GM15510 (cell line): ENCODE data around the gene GJA5.

Source experiments
- POLR2A ChIP-seq: IDR thresholded peaks from 3 replicates; pipeline ENCODE4 v1.6.1; 2011; ENCODE audit warnings: borderline replicate concordance; ENCODE audit not compliant: insufficient read length; ENCODE audit errors: extremely low read depth

Gene GJA5

DNA sequence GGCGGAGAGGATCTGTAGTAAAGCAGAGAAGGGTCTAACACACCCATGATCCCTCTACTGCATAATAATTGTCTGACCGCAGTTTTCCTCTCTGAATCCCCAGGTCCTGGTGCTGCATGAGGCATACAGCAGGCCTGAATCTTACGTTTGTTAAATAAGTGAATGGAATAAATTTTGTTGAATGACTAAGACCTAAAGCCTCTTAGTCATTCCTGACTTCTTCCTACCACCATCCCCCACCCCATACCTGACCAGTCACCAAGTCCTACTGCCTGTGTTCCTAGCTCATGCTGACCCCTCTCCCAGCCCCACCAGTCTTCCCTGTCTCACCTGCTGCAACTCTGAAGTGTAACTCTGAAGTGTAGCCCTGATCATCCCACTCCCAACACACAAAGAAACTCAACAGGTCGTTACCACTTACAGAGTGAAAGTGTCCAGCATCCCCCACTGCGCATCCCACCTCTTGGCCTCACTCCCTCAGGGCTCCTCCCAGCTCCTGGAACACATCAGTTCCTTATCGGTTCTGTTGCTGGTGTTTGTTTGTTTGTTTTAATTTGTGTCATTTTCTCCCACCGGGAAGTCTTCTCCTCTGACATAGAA, 9.7 kb downstream of the GJA5 start:
- TF ChIP-seq POLR2A: no peak

DNA sequence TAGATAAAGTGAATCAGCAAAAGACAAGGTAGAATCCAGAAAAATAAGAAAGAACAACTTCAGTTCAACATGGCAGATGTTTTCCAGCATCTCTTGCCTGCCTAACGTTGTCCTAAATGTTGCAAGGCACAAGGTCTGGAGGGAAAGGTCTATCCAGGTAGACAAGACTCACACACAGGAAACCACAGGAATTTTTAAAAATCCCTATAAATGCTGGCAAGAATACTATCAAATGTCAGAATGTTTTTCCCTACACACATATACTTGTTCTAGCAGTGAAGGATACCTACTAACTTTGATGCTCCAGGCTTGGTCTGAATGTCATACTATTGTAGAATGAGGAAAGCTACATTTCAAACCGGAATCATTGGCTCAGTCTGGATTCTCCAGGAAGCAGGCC, 10.6 kb downstream of the GJA5 start:
- no peak for TF ChIP-seq POLR2A

DNA sequence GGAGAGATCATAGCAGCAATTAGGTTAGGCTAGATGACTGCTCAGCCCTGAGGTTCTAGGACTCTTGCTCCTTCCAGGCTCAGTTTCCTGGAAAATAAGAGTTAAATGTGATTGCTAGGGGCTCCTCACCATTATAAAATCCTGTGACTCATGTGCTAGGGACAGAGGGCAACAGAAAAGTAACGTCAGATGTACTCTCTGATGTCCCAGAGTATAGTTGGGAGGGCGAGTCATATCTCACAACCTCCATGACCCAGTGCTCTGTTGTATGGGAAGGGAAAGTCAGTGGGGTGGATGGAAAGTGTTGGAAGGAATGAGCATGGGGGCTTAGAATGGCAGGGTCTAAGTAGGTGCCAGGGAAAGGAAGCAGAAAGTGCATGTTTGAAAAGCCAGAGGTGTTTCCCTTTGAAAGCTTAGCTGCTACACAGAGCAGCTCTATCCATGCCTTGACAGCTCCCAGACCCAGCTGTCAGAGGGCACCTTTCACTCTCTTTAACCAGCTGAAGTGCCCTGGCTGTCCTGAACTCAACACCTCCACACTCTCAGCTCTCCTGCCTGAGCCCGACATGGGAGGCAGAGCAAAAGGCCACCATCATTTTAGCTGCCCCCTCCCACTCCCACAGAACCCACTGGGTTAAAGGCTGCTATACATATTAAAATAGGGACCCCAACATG, 11.6 kb downstream of the GJA5 start:
- TF ChIP-seq POLR2A: no peak

DNA sequence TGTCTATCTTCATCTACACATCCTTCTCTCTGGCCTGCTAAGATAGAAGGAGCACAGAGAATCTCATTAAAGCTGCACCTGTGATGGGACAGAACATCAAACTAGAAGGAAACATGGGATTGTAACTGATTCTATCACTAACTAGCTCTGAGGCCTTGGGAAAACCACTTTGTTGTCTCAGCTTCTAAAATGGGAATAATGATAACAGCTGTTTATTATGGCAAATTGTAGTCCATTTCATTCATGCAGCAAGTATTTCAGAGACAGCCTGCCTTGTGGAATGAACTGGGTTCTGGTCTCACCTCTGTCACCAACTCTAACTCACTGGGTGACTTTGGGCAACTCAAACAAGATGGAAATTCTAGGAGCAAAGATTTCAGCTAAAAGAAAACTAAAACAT, 12.4 kb downstream of the GJA5 start:
- TF ChIP-seq POLR2A: no peak

DNA sequence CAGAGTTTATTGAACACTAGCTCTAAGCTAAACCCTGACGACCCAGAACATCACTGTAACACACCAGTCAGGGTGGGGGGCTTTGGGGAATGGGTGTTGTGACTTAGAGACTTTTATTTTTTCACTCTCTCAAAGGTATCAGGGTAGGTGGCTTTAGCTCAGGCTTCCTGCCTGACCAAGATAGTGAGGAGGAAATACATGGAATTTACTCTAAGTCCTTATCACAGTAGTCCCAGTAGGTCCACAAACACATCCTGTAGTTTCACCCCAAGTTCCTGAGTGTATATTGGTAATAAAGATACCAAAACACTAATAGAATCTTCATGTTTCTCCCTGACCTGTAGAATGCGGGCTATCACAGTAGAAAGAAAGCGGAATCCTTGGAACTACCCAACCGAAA, 15.1 kb downstream of the GJA5 start:
- no peak for TF ChIP-seq POLR2A

DNA sequence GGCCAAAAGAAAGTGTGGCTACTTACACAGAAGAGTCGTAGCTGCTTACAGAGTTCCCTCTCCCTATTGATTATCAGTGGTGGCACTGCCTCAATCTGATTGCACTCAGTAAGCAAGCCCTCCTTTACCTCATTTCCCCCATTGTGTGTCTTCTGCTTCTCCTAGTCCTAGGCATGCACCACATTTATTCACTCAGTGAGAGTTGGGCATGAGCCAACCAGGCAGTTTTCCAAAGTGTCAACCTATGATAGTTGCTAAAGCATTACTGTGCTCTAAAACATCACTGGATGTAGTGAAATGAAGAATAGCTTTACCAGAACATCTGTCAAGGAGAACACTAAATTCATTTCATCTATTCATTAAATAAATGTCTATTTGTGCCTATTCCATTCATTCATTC, 19.3 kb downstream of the GJA5 start:
- TF ChIP-seq POLR2A: no peak

DNA sequence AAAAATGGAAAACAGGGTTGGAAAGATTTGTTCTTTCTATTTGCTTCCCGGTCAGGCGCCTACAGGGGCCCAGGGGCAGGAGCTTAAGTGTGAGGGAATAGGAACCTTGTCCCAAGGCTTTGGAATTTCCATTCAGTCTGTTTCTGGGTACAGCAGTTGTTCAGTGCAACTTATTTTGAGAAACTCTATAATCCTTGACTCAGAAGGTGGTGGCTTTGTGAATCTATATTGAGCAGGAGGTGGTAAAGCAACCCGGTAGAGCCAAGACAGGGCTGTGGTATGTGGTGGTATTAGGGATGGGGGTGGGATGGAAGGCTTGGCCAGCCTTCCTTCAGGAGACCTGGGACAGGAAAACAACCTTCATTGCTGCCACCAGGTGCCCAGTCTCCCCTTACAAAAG, 20.0 kb downstream of the GJA5 start:
- no peak for TF ChIP-seq POLR2A

DNA sequence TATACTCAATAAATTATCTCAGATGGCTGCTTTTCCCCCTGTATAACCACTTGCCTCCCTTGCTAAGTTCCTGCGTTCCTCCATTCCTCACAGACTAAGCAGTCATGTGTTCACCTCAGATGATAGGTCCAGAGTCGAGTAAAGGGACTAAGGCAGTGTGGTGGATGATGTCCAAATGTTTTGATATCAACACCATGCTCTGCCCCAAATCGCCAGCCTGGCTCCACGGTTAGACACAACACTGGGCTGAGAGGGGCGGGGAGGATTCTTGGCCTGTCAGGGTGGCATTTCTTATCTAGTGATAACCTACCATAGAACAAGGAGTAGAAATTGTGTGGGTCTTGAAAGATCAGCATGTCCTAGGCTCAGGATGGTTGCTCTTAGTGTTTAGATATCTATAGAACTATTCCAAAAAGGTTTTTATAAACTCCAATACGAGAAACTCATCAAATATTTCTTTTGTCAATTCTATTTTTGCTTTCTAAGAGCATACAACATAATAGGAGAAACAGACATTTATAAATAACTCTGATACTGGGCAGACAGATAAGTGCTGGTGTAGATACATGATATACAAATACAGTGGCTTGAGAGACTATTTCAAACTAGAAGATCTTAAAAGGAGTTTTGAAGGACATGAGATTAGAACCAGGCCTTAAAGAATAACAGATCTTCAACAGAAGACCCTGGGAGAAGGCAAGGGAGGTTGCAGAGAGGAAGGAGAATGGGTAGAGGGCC, 21.5 kb downstream of the GJA5 start:
- no peak for TF ChIP-seq POLR2A

DNA sequence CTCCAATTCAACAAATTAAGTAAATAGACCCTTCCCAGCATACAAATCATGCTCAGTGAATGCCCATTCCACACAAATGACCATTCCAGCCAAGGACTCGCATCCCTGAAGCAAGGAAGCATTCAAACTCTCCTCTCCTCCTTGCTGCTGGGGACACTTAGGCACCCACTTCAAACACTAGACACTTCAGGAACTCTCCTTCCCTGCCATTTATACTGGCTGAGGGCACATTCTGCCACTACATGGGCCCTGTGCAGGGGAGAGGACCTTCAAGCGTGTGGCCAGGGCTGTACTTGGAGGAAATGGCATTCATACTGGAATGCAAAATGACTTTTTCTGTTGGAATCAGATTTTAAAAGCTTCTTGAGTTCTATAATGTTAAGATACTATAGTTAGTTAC, 22.3 kb downstream of the GJA5 start:
- no peak for TF ChIP-seq POLR2A

DNA sequence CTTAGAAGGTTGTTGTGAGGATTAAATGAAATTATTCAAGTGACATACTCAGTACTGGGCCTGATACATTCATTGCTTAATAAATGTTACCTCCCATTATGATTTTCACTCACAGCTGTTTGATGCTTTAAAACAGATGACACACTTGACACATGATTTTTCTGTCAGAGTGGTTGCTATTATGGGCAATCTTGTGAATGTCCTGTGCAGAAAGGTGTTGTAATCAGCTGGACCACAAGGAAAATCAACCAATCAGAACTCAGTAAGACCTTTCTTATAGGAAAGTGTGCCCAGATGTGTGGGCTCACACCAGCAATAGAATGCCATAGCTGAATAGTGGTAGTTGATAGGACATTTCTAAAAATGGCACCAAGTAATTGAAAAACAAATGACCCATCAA, 23.5 kb downstream of the GJA5 start:
- TF ChIP-seq POLR2A: no peak

DNA sequence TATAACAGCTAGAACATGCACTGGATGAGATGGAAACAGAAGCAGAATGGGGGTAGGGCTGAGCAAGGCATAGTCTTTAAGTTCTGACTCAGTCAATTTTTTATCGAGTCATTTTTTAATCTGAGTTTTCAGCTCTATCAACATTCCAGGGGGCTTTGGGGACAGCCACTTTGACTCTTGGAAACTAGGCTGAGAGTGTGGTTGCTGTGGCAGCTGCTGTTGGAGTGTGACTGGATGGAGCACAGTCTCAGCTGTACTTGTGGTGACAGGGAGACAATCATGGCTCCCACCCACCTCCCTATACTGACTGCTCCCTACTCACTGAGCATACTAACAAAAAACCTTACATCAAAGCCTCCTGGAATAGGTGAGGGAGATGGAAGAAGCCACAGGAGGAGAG, 25.0 kb downstream of the GJA5 start:
- no peak for TF ChIP-seq POLR2A

DNA sequence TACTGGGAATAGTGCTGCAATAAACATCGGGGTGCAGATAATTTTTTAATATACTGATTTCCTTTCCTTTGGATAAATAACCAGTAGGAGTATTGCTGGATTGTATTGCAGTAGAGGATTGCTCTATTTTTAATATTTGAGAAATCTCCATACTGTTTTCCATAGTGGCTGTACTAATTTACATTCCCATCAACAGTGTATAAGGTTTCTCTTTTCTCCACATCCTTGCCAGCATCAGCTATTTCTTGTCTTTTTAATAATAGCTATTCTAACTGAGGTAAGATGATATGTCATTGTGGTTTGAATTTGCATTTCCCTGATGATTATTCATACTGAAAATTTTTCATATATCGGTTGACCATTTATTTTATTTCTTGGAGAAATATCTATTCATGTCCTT, 31.1 kb downstream of the GJA5 start:
- TF ChIP-seq POLR2A: no peak

DNA sequence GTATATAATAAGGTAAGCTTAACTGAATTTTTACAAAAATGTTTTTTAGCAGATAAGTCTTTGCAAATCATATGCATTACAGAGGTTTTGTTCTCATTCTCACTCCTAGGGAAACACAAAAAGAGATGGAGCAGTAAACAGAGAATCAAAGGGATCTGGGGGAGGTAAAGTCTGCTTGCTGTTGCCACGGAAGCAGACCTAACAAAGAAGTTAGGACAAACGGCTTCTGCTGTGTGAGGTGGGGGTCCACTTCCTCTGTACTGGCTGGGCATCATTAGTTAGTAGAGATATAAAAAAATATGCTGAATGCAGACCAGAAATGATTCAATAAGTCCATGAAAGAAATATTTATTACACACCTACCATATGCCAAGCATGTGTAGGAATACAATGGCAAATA, 34.2 kb downstream of the GJA5 start:
- no peak for TF ChIP-seq POLR2A

DNA sequence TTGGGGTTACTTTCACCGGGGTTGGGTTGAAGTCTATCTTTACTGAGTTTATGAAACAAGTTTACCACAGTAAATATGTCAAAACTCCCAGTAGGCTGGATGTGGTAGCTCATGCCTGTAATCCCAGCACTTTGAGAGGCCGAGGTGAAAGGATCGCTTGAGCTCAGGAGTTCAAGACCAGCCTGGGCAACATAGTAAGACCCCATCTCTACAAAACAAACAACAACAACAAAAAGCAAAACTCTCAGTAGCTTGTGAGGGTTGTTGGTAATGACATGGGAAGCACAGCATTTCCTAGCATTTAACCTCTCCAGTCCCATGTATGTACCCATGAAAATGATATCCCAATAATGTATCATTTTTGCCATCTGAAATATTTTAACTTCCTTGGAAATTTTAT, 34.7 kb downstream of the GJA5 start:
- no peak for TF ChIP-seq POLR2A

DNA sequence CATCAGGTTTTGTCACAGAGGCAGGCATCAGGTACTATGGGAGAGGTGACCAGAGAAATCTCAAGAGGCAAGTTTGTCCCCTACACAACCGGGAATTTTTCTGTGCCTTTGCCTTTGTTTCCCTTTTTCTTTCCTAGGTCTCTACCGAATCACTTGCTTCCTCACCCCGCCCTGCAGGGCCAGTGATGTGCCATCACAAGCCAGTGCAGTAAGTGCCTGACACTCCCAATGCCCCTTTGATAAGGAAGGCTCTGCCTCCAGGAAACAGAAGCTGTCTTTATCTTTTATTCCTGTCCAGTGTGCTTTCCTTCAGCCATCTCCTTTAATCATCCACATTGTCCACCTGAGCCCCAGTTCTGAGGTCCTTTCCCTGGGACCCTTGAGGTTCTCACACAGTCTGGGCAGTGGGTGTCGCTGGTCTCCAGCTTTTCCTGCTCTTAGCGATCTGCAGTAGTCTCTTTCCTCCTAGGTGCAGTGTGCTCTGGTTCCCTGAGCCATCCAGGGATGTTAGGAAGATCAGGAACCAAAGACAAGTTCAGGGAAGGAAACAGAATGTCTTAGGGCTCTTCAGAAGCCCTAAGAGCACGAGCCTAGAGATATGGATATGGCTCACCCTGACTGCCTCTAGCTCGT, 36.6 kb downstream of the GJA5 start:
- TF ChIP-seq POLR2A: no peak
